GM15510 (cell line): ENCODE measurements around the gene RNF145.

ENCODE experiments used
- POLR2A ChIP-seq: IDR thresholded peaks from 3 replicates; pipeline ENCODE4 v1.6.1; 2011; ENCODE audit warnings: borderline replicate concordance; ENCODE audit not compliant: insufficient read length; ENCODE audit errors: extremely low read depth

RNF145 gene, protein sequence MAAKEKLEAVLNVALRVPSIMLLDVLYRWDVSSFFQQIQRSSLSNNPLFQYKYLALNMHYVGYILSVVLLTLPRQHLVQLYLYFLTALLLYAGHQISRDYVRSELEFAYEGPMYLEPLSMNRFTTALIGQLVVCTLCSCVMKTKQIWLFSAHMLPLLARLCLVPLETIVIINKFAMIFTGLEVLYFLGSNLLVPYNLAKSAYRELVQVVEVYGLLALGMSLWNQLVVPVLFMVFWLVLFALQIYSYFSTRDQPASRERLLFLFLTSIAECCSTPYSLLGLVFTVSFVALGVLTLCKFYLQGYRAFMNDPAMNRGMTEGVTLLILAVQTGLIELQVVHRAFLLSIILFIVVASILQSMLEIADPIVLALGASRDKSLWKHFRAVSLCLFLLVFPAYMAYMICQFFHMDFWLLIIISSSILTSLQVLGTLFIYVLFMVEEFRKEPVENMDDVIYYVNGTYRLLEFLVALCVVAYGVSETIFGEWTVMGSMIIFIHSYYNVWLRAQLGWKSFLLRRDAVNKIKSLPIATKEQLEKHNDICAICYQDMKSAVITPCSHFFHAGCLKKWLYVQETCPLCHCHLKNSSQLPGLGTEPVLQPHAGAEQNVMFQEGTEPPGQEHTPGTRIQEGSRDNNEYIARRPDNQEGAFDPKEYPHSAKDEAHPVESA

DNA sequence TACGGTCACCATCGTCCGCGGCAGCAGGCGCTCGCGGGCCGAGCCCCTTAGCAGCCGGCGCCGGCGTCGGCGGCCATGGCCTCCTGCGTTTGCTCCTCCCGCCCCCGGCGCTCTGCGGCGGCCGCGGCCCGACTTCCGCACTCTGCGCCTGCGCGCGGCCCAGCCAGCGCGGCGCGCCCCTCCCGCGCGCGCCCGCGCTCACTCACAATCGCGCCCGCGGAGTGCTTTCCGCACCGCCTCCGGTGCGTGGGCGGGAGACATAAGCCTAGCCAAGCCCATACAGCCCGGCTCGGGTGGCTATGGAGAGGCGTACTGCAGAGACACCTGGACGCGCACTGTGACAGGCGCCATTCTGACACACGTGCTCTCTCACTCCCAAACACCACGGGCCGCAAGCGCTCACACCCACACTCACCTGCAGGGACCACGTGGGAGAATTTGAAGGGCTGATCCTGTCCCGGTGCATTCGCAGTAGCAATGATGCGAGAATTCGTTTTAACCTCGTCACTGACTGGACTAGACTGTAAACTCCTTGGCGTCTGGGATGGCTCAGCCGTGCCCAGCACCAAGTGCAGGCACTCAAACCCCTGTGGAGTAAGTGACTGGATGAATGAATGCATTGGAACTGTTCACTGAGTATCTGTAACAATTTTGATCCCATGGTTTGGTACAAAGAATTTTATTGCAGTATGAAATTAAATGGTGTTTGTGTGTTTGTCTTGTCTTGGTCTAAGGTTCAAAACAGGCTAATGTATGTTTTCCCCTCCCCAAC is at the start of gene RNF145:
TSS of gene RNF145 (minus strand) at position 116 of the 772 bp plus-strand sequence. CDS start 5,936 bp downstream, outside the sequence.
- peak; percentile 50 for TF ChIP-seq POLR2A

DNA sequence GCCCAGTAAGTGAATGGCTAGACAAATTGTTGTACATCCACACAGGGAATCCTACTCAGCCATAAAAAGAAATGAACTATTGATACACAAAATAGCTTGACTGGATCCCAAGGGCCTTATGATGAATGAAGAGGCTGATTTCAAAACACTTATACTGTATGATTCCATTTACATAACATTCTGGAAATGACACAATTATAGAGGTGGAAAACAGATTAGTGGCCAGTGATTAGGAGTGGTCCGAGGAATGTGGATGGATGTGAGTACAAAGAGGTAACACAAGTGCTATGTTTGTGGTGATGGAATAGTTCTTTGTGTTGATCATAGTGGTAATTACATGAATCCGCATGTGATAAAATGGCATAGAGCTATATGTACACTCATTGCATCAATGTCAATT is 49.0 kb upstream of the RNF145 start:
- no peak for TF ChIP-seq POLR2A

DNA sequence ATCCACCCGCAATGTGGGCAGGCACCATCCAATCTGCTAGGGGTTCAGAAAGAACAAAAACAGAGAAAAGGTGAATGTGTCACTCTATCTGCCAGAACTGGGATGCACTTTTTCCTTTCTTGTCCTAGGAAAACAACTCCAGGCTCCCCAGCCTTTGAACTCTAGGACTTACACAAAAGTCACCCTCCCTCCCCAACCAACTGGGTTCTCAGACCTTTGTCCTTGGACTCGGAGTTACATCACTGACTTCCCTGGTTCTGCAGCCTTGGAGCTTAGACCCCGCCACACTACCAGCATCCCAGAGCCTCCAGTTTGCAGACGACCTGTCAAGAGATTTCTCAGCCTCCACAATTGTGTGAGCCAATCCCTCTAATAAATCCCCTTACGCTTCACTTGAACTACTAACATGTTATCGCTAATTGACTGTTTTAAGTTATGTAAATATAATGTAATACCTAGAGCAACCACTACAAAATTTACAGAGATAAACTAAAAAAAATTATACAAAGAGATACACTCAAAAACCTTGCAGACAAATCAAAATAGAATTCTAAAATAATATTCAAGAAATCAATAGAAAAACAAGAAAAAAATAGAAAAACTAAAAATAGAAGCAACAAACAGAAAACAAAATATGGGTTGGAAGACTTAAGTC is 48.4 kb upstream of the RNF145 start:
- TF ChIP-seq POLR2A, result no peak

DNA sequence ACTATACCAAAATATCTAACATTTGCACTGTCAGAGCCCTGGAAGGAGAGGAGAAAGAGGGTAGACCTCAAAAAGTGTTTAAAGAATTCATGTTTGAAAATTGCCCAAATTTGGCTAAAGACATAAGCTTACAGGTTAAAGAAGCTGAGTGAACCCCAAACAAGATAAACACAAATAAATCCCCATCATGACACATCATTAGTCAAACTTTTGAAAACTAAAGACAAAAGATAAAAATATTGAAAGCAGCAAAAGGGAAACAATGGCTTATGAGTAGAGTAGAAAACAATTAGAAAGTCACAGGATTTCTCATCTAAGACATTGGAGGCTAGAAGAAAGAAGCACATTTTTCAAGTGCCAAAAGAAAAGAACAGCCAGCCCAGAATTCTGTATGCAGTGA is 47.7 kb upstream of the RNF145 start:
- no peak for TF ChIP-seq POLR2A

DNA sequence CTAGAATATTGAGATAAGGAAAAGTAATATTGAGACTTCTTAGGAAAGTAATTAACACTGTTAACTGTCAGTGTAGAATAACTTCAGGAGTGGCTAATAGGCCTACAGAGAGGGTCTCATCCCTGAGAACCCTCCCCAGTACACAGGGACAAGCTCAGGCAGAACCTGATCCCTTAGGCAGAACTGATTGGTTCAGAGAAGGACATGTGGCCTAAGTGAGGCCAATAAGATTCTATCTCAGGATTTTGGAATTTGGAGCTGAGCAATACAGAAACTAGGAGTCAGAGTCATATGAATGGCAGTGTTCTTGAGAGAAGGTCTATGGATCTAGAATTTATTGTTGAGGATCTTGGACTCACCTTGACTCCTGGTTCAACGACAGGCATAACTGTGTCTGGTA is 42.8 kb upstream of the RNF145 start:
- no peak for TF ChIP-seq POLR2A

DNA sequence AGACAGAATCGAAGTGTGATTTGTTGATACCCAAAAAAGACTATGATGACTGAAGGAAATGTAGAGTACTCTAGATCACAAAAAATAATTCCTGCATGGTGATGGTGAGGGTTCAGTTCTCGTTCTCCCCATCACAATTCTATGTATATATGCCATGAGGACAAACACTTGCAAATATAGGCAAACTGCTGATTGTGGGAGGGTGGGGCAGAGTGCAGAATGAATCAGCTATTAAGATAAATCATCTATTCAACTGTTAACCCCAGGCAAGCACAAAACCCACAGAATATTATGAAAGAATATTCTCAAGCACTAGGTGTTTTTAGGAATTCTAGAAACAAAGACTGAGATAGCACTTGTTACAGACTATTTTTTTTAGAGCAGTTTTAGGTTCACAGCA is 39.8 kb upstream of the RNF145 start:
- TF ChIP-seq POLR2A, result no peak

DNA sequence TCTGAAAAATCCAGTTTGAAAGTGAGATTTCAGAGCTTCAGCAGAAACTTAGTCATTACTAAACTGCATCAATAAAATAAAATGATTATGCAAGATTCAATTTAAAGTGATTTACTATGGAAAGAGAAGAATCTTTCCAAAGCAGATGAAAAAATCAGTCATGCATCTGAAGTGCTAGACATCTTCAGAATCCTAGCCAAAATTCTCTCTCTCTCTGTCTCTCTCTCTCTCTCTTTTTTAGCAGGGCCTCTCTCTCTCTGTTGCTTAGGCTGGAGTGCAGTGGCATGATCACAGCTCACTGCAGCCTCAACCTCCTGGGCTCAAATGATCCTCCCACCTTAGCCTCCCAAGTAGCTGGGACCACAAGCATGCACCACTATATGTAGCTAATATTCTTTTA is 35.5 kb upstream of the RNF145 start:
- no peak for TF ChIP-seq POLR2A

DNA sequence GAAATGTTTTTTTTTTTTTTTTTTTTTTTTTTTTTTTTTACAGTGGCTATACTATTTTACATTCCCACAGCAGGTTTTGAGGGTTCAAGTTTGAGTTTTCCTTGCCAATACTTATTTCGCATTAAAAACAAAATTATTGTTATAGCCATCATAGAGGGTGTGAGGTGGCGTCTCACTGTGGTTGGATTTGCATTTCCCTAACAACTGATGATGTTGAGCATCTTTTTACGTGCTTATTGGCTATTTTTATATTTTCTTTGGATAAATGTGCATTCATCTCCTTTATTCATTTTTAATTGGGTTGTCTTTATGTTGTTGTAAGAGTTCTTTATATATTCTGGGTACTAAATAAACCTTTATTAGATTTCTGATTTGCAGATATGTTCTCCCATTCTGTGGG is 34.8 kb upstream of the RNF145 start:
- TF ChIP-seq POLR2A, result no peak

DNA sequence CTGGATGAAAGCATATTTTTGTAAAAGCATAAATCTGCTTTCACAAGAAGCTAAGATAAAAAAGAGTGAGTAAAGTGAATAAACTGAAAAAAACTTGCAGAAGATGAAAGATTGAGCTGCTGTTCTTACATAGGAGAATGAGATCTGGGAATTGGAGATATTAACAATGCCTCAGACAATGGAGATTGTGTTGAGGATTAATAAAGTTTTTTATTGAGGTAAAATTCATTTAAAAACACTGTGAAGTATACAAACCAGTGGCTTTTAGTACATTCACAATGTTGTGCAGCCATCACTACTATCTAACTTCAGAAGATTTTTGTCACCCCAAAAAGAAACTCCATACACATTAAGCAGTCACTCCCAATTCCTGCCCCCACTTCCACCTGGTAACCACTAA is 34.0 kb upstream of the RNF145 start:
- TF ChIP-seq POLR2A, result no peak

DNA sequence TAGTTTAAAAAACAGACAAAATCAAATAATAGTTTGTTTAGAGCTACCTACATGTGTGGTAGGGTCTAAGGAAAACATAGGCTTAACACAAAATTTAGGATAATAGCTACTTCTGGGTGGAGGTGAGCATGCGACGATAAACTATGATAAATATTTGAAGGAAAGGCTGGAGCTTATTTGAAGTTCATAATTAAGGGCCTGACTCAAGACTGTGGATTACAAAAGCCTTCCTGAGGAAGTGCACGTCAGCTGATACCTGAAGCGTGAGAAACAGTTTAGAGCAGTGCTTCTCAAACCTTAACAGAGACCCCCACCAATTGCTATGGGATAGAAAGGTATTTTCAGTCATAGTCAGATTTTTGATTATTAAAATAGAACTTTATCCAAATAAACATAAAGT is 33.3 kb upstream of the RNF145 start:
- TF ChIP-seq POLR2A, result no peak

DNA sequence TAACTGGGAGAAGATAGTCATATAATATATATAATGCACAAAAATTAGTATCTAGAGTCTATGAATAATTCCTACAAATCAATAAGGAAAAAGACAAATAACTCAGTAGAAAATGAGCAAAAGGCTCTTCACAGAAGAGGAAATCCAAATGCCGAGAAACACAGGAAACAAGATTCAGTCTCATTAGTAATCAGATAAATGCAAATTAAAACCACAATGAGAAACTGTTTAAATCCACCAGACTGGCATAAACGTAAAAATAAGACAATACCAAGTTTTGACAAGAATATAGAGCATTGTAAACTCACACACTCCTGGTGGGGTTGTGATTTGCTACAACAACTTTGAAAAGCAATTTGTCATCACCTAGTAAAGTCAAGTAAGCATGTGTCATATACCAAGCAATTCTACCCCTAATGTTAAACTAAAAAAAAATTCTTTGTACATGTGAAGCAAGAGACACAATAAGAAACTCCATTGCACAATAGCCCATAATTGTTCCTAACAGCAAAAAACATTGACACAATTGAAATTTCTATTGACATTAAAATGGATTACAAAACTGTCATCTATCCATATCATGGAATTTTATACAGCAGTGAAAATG is 32.7 kb upstream of the RNF145 start:
- TF ChIP-seq POLR2A, result no peak

DNA sequence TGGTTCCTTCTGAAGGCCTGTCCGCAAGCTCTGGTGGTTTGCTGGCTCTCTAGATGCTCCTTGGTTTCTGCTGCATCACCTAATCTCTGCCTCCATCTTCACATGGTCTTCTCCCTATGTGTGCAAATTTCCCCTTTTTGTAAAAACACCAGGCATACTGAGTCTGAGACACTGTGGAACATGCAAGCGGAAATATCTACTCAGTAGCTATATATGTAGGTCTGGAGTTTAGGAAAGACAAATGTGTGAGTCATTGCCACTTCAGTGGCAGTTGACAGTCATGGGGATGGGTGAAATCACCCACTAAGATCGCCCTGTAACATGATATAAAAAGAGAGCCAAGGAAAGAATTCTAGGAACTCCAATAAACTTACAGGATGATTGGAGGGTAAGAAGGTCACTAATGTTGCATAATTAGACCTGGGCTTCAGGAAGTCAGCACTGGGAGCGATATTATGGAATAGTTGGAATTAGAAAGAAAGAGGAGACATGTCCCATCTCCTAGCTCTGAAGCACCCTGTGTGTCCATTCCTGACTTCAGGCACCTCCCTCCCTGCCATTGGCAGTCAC is 31.0 kb upstream of the RNF145 start:
- no peak for TF ChIP-seq POLR2A

DNA sequence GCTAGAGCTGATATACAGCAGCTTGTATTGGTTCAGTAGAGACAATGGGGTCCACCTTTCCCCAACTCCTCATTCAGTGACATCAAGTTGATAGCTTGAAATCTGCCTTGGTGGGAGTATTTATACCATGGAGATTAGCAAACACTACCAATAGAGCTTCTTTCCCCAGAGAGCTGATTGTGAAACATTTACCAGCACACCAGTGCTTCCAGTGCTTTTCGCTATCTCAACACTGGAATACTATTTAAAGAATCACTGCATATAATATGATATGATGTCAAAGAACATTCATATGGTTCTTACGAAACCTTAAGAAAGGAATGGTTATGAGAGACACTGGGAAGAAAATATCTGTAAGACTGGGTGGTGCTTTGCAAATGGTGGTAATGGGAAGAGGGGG is 21.8 kb upstream of the RNF145 start:
- TF ChIP-seq POLR2A, result no peak

DNA sequence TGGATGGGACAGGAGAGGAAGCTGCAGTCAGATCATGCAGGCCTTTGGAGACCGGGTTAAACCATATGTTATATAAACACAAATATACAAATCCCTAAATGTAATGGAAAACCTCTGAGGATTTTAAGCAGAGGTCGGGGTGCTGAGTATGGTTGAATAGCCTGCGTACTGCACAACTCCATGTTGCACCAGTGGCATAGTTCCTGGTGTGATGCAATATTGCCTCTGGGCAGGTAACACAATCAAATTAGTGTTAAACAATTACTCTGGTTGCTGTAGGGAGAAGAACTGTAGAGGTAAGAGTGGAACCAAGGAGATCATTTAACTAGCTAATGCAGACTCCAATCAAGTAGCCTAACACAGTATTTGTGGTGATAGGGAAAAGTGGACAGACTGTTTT is 21.3 kb upstream of the RNF145 start:
- TF ChIP-seq POLR2A, result no peak
